ENCODE data around the gene TMEM212. TPM values are rescaled to one million over a fixed set of nuclear protein-coding genes. Genes with fewer than 3 reads are reported as not detected.

The TMEM212 gene
- total and polyA plus RNA-seq, 2 experiments from 2014 or later: not detected

DNA sequence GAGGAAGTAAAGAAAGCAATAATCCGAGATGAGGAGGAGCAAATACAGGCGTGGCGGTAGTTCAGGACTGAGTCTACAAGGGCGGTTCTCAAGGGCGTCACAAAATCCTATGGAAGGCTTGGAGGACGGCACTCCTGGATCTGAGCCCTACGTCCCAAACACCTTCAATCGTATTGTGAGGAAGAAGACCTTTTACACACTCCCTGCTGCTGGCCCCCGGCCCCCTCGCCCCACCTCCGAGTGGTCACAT lies 33.6 kb upstream of the TMEM212 start:
- Histone ChIP-seq H3K36me3 (replicated peaks; ENCODE audit: insufficient read depth, low read depth) (no peaks in the 10 kb centered on the region), H3K27ac (peak overlapping the region; percentile 96), H3K27me3 (no peaks in the 10 kb centered on the region), H3K79me2 (peaks cover 24% of the 10 kb centered on the region), H3K4me1 (ENCODE audit: insufficient read depth) (peaks cover 30% of the 10 kb centered on the region), H3K9me2 (replicated peaks; ENCODE audit: insufficient read depth) (no peaks in the 10 kb centered on the region), H3K9me3 (ENCODE audit: low read depth) (no peaks in the 10 kb centered on the region), H3K4me3 (peak overlapping the region; percentile 43), H4K20me1 (ENCODE audit: insufficient read depth, poor library complexity, severe bottlenecking) (no peaks in the 10 kb centered on the region), H3K4me2 (peak overlapping the region; percentile 89), H2AFZ (peak overlapping the region; percentile 60)
- WGBS (ENCODE audit: low lambda C conversion rate, missing lambda C conversion rate): under 1% methylated on average over 11 of the region's 11 CpGs
- TF ChIP-seq EZH2phosphoT487 (IDR thresholded peaks at IDR 0.05; ENCODE audit: low read depth, severe bottlenecking, unreplicated experiment) (no peak), CTCF (IDR thresholded peaks at IDR 0.05; ENCODE audit: poor library complexity) (no peak), EZH2 (IDR thresholded peaks at IDR 0.05; ENCODE audit: borderline replicate concordance) (no peak)
- DNase-seq (ENCODE audit: low spot score): no peak

GRCh38 chr3:171809861-171810628 lies 33.1 kb upstream of the TMEM212 start, which contains the start of gene PLD1:
Gene PLD1 (minus strand): TSS chr3:171810483. CDS start chr3:171738051, 72,432 bp downstream.
- H3K4me1 ChIP-seq (ENCODE audit: insufficient read depth): peaks cover 30% of the 10 kb centered on the region
- H3K79me2 ChIP-seq: peaks cover 19% of the 10 kb centered on the region
- H3K4me3 ChIP-seq: peak within 1 kb of the TSS; percentile 43
- H3K36me3 ChIP-seq (replicated peaks; ENCODE audit: insufficient read depth, low read depth): no peaks in the 10 kb centered on the region
- peak within 1 kb of the TSS; percentile 89 for H3K4me2 ChIP-seq
- H4K20me1 ChIP-seq (ENCODE audit: insufficient read depth, poor library complexity, severe bottlenecking): no peaks in the 10 kb centered on the region
- TF ChIP-seq CTCF (IDR thresholded peaks at IDR 0.05; ENCODE audit: poor library complexity) (peak; percentile 25), EZH2phosphoT487 (IDR thresholded peaks at IDR 0.05; ENCODE audit: low read depth, severe bottlenecking, unreplicated experiment) (no peak), EZH2 (IDR thresholded peaks at IDR 0.05; ENCODE audit: borderline replicate concordance) (no peak)
- H3K9me2 ChIP-seq (replicated peaks; ENCODE audit: insufficient read depth): no peaks in the 10 kb centered on the region
- DNase-seq (ENCODE audit: low spot score): peak; percentile 94
- WGBS (ENCODE audit: low lambda C conversion rate, missing lambda C conversion rate): under 1% methylated on average over 54 of the region's 78 CpGs
- peak within 1 kb of the TSS; percentile 96 for H3K27ac ChIP-seq
- no peaks in the 10 kb centered on the region for H3K9me3 ChIP-seq (ENCODE audit: low read depth)
- peak within 1 kb of the TSS; percentile 60 for H2AFZ ChIP-seq
- H3K27me3 ChIP-seq: no peaks in the 10 kb centered on the region

DNA sequence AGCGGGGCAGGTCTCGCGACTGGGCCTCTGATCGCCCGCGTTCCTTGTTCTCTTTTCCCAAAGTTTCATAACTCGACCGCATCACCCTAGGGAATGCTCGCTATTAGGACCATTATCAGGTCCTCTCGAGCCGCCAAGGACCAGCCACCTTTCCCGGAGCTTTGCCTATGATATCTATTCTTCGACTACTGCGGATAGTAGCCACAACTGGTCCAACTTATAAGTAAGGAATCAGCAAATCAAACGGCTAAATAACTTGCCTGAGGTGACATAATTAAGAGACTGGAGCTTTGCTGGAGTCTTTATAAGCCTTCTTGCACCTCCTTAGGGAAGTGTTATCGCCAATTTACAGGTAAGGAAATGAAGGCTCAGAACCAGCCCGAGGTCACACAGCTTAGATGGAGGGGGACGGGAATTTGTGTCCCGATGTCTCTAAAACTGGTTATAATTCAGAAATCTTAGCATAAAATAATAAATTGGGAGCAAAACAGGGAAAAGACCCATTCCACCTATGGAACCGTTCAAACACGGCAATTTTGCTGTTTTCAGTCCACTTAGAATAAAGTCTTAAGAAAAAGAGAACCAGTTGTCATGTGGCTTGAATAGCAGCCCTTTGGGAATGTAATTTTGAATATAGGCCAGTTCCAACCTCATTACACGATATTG lies 32.4 kb upstream of the TMEM212 start:
- TF ChIP-seq EZH2phosphoT487 (IDR thresholded peaks at IDR 0.05; ENCODE audit: low read depth, severe bottlenecking, unreplicated experiment): no peak
- TF ChIP-seq EZH2 (IDR thresholded peaks at IDR 0.05; ENCODE audit: borderline replicate concordance): no peak
- TF ChIP-seq CTCF (IDR thresholded peaks at IDR 0.05; ENCODE audit: poor library complexity): no peak
- no peaks in the 10 kb centered on the region for H3K27me3 ChIP-seq
- no peaks in the 10 kb centered on the region for H3K9me3 ChIP-seq (ENCODE audit: low read depth)
- no peaks in the 10 kb centered on the region for H3K36me3 ChIP-seq (replicated peaks; ENCODE audit: insufficient read depth, low read depth)
- no peaks in the 10 kb centered on the region for H4K20me1 ChIP-seq (ENCODE audit: insufficient read depth, poor library complexity, severe bottlenecking)
- H3K79me2 ChIP-seq: peaks cover 12% of the 10 kb centered on the region
- H2AFZ ChIP-seq: peak overlapping the region; percentile 60
- 20% methylated on average over 22 of the region's 22 CpGs for WGBS (ENCODE audit: low lambda C conversion rate, missing lambda C conversion rate)
- no peaks in the 10 kb centered on the region for H3K9me2 ChIP-seq (replicated peaks; ENCODE audit: insufficient read depth)
- peak overlapping the region; percentile 96 for H3K27ac ChIP-seq
- H3K4me2 ChIP-seq: peak overlapping the region; percentile 89
- no peak for DNase-seq (ENCODE audit: low spot score)
- peak overlapping the region; percentile 43 for H3K4me3 ChIP-seq
- H3K4me1 ChIP-seq (ENCODE audit: insufficient read depth): peaks cover 23% of the 10 kb centered on the region
